HG03196 (cell line): ENCODE measurements around the gene AKAP6.
"Not testable (repeated sequence)": the region's sequence is repeated elsewhere in the genome, so short reads cannot be mapped to it uniquely, and the experiment has no call there.

ENCODE experiments used
- ATAC-seq: cut with Tn5 transposase; IDR thresholded peaks from one replicate; pipeline ENCODE4 v1.9.1; 2021; ENCODE audit not compliant: unreplicated experiment

Gene AKAP6

GRCh38 chr14:32372154-32372553 lies 43.1 kb downstream of the AKAP6 start:
- ATAC-seq = no peak

DNA sequence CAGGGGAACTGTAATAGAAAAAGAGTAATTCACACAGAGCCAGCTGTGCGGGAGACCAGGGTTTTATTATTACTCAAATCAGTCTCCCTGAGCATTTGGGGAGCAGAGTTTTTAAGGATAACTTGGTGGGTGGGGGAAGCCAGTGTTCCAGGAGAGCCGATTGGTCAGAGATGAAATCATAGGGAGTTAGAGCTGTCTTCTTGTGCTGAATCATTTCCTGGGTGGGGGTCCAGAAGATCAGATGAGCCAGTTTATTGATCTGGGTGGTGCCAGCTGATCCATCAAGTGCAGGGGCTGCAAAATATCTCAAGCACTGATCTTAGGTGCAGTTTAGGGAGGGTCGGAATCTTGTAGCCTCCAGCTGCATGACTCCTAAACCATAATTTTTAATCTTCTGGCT lies 44.1 kb downstream of the AKAP6 start:
- ATAC-seq = not testable (repeated sequence)

GRCh38 chr14:32374155-32374554 lies 45.1 kb downstream of the AKAP6 start:
- no peak for ATAC-seq

GRCh38 chr14:32375663-32376062 lies 46.6 kb downstream of the AKAP6 start:
- ATAC-seq = no peak

GRCh38 chr14:32377046-32377646 lies 48.0 kb downstream of the AKAP6 start:
- ATAC-seq = no peak

GRCh38 chr14:32378284-32378683 lies 49.2 kb downstream of the AKAP6 start:
- no peak for ATAC-seq

DNA sequence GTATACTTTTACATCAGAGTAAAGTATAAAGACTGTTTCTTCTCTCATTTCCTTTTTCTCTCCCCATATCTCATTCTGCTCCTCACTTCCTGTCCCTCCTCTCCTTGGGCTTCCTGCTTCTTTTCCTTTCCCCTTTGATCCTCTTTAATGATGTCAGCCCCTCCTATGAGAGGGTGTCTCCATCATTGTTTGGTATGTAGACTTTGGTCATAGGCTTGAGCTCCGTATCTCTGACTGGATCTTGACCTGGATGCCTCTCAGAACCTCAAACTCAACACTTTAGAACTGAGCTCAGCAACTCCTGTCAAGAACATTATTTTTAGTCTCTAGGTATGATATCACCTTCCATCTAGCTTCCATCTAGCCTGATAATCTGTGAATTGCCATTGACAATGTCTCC lies 50.3 kb downstream of the AKAP6 start:
- ATAC-seq = no peak

DNA sequence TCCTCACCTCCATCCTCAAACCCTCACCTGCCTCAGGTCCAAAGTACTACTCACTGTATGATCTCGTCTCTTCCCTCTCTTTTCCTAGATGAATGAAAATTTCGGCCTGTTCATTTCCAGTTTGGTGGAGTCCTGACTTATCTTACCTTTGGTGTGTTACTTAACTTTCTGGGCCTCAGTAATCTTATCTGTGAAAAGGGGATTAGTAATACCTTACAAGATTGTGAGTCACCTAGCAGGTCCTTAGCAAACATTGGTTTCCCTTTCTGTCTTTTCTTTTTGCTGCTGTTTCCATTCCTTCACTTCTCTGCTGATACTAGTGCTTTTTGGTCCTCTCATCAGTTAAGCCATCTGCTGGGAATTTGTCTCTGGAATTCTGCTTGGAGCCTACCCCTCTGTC lies 52.8 kb downstream of the AKAP6 start:
- ATAC-seq = no peak

DNA sequence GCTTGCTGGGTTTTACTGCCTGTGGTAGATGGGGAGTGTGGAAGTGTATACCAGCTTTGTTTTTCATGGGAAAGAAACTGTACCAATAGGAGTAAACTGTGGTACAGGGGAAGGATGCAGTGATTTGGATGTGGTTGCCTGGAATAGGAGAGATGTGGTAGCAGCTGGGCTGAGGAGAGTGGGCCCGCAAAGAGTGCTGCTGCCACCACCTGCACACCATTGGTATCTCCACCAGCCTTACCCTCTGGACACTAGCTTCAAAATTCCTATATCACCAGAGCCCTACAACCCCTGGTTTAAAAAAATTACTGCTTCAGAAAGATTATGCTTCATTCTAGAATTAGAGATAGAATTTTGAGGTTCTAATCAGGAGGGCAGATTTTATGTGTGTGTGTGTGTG lies 53.6 kb downstream of the AKAP6 start:
- no peak for ATAC-seq

GRCh38 chr14:32383364-32384009 lies 54.4 kb downstream of the AKAP6 start:
- ATAC-seq = no peak

GRCh38 chr14:32384464-32384863 lies 55.4 kb downstream of the AKAP6 start:
- no peak for ATAC-seq

- ATAC-seq = not testable (repeated sequence)
These were observed 58.2 kb downstream of the AKAP6 start for GRCh38 chr14:32387295-32387694.

- no peak for ATAC-seq
These were observed 64.0 kb downstream of the AKAP6 start for GRCh38 chr14:32393119-32393518.

DNA sequence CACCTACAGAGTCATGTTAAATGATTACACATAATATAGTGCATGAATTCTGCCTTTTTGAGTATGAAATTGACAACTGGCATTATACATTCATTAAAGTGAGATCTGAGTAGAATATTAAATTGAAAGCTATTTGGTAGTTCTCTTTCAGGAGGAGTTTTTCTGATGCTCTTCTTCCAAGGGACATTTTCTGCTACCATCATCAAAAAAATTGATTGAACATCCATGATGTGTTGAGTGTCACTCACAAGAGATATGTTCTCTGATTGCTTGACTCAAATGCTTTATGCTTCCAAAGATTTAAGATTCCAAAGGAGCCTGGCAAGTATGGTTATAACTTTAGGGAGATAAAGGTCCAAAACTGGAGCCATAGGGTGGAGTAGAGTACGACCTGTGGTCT lies 64.9 kb downstream of the AKAP6 start:
- no peak for ATAC-seq

GRCh38 chr14:32396885-32397284 lies 67.8 kb downstream of the AKAP6 start:
- no peak for ATAC-seq

DNA sequence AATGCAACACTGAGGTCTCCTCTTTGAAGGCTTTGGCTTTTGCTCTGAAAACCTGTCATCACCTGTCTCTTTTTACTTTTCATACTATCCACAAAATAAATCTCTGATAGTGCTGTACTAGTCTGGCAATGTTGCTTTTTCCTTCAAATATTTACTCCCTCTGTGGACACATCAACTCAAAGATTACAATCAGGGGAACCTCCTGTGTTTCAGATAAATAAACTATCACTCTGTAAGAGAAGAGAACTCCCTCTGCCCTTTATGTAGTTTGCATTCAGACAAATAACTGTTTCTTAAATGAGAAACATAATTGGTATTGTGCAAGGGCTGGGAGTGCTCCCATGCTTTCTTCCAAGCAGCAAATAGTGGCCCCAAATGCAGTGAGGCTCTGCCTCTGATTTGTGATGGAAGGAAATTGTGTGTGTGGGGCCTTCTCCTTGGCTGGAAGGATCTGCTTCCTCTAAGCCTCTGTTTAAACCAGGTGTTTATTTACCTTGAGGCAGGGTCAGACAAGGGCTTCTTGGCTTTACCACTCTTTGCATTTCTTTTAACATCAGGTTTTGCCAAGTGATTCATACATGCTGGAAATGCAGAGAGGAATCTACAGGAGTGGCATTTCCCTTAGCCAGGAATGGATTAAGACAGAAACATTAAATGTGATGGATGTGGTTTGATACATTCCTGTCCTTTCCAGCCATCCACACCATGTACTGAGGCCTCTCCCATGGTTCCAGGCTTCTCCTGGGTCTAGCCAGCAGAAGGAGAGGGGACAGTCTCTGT lies 69.0 kb downstream of the AKAP6 start:
- ATAC-seq = no peak

DNA sequence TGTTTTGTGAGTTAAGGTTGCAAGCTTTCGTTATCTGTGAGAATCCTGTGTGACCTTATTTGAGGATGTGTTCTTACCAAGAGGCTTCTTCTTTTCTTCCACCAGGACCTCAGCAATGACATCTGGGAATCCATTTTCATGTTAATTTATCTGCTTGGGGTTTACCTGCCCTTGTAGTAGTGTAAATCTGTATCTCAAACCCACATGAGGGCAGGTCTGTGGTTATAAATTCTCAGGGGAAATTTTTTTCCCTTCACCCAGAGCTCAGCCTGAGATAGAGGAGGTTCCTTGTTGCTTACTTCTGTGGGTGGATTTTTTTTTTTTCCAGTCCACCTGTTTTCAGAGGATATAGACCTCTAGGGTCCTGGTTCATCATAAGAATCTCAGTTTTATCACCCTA lies 70.8 kb downstream of the AKAP6 start:
- ATAC-seq = no peak

DNA sequence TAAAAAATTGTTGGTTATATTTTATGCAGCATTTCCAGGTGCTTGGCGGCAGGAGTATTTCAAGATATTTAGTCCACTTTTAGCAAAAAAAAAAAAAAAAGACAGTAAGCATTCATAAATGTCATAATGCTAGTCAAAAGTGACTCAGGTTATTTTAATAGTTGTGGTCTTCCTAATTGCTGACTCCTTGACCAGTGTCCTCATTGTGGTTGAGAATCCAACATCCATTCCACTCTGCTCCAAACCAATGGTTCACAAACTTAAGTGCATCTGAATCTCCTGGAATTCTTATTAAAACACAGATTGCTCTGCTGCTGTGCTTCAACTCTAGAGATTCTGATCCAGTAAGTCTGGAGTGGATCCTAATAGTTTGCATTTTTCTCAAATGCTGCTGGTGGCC lies 71.4 kb downstream of the AKAP6 start:
- no peak for ATAC-seq

DNA sequence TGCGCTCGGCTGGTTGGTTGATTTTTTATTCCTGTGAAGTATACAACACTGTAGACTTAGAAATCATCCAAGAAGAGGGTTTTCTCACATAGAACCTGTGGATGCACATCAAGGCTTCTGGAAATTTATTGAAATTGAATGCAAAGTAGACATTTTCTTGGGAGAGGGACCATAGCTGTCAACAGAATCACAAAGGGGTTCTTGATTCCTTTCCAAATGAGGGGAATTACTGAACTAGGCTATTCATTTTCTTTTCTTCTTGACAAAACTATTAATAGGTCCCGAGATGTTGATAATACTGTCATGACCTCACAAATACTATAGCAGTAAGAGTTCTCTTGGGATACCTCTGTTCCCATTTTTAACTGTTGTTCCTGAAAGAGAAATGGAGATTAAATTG lies 73.9 kb downstream of the AKAP6 start:
- no peak for ATAC-seq

GRCh38 chr14:32403688-32404087 lies 74.6 kb downstream of the AKAP6 start:
- no peak for ATAC-seq

DNA sequence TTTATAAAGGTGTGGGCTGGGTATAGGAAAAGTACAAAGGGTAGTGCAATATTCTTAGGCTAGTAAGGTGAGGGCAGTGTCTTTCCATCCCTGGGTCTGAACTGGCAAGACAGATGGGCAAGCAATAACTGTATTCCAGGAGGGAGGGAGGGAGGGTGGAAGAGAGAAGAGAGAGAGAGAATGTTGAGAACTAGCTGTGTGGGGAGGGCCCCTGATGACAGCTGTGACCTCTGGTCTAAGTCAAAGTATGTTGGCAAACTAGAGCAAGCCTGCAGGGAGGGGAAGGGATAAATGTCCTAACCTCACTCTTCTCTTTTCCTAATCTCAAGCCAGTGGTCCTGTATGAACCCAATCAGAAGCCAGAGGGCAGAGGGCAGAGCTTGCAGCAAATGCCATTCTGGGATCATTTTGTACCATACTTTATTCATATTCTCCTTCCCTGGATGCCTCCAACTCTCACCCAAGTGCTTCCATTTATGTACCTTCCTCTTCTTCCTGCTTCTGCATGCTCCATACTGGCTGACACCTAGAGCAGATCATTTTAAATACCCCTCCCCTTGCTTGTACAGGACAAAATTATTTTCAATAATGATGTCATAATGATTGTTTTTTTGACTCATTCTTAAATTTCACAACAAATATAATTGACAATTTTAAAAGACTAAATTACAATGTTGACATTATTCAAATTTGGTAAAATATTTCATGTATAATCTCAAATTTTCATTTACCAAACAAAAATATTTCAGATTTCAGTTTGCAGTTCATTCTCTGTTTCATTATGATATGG lies 75.9 kb downstream of the AKAP6 start:
- no peak for ATAC-seq

GRCh38 chr14:32405856-32406255 lies 76.8 kb downstream of the AKAP6 start:
- ATAC-seq = no peak
